GM18519 (cell line): ENCODE data around the gene TSPAN11.

Experiments used
- ATAC-seq: cut with Tn5 transposase; IDR thresholded peaks from one replicate; pipeline ENCODE4 v1.9.1; 2021; ENCODE audit warnings: mild to moderate bottlenecking, moderate library complexity; ENCODE audit not compliant: unreplicated experiment, low FRiP score

The TSPAN11 gene

DNA sequence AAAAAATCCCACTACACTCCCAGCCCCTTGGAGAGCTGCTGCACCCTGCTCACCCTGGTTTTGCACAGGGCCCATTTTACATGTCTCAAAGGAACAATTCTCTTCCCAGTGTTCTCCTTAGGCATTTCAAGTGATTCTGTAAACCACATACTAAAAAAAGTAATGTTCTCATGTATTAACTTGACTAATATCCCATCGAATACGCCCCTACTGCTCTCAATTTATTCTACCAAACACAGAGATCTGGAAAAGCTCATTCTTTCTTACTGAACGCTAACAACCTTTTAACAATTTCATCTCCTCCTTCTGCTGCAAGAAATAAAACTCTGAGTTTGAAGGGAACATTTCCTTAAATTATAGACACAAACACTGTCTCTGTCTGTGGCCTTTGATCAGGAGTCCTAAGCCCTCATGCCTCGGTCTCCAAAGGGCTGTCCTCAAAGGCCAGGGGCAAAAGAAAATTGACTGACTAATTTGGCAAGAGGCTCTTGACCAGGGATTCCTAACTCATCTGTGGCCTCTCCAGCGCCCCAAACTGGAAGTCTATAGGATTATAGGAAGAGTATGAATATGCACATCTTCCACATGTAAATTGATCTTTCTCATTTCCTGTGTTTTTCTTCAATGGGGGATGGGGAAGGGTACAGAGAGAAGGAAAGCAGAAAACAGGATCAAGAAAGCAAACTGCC, 17.1 kb upstream of the TSPAN11 start:
- ATAC-seq, result no peak

DNA sequence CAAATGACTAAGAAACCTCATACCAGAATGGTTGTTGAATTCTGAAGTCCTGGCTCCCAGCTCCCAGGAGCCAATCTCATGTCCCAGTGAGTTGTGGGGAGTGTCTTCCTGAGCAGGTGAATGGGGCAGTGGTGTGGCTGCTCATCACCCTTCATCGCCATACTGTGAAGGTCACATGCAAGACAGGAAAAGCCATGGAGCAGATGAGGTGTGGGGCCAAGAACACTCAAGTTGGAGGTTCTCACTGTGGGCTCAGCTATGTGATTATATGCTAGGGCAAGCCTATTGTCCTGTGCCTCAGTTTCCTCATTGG, 16.6 kb upstream of the TSPAN11 start:
- ATAC-seq, result no peak

DNA sequence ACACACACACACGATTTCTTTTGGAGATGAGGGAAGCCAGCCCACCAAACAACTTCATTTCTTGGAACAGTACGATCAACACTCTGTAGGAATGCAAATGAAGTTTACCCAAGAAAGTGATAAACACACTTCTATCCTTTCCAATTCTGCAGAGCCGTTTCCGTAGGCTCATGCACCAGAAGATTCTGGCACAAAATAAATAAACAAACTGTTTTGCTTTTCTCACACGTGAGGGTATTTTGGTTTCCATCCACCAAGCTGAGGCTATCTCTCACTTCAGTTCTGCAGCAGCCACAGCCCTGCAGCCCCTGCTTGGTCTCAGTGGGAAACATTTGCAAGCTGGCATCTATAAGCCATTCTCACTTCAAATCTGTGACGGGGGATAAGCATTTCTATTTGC, 15.3 kb upstream of the TSPAN11 start:
- no peak for ATAC-seq

GRCh38 chr12:30913323-30913722, 13.2 kb upstream of the TSPAN11 start:
- ATAC-seq, result peak; percentile 66

DNA sequence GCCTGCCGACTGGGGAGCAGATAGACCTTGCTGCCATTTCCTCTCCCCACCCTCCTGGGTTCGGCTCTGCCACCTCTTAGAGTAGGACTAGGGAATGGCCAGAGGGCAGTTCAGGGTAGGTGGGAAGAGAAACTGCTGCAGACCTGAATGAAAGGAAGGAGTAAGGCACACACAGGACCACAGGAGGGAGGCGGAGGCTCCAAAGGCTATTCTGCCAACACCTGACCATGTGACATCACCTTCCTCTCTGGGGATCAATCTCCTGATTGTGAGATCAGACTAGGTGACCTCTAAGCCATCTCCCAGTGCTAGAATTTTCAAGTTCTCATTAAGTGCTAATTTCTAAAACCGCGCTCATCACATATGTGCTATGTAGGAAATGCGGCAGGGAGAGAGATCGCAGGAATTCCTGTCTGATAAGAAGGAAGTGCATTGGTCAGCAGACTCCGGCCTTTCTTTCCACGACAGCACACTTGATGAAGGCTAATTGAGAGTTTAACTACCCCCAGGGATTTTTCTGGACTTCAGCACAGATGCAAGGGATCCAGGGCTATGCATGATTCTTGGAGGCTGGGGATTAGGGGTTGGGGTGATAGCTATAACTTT, 11.5 kb upstream of the TSPAN11 start:
- ATAC-seq, result no peak

- ATAC-seq, result no peak
These were observed 3.5 kb upstream of the TSPAN11 start for GRCh38 chr12:30923057-30923456.

GRCh38 chr12:30925607-30926242, 823 bp upstream of the TSPAN11 start:
- ATAC-seq, result no peak

DNA sequence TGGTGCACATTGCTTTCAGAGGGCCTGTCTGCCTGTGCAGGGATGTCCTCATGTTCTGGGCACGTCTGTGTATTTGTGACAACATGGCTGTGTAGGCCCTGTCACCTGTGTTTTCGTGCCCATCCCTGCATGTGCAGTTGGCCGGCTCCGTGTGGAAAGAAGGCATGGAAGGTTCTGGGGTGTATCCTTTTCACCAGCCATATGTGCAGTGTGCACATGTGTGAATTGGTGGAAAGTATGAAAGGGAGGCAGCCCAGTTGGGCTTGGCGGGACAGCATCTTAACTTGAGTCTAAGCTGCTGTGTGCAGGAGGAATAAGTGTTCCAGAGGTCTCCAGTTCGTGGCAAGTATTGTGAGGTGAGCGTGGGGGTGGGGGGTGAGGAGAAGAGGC, 669 bp downstream of the TSPAN11 start:
- no peak for ATAC-seq

- ATAC-seq, result no peak
These were observed 2.1 kb downstream of the TSPAN11 start for GRCh38 chr12:30928356-30929244.

DNA sequence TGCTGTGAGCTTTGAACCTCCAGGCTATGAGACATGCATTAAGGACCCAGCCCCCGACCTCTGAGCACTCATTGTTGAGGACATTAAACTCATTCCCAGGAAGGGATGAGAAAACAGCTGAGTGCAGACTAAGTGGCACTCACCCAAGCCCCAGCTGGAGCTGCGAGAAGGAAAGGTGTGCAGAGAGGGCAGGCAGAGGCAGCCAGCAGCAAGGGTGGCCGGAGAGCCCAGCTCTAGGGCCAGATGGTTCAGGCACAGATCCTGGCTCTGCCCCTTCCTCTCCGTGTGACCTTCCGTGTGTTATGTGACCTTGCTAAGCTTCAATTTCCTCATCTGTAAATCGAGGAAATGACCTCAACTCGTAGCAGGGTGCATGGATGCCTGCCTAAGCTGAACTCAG, 3.7 kb downstream of the TSPAN11 start:
- ATAC-seq, result no peak

GRCh38 chr12:30930641-30931040, 4.1 kb downstream of the TSPAN11 start:
- no peak for ATAC-seq

DNA sequence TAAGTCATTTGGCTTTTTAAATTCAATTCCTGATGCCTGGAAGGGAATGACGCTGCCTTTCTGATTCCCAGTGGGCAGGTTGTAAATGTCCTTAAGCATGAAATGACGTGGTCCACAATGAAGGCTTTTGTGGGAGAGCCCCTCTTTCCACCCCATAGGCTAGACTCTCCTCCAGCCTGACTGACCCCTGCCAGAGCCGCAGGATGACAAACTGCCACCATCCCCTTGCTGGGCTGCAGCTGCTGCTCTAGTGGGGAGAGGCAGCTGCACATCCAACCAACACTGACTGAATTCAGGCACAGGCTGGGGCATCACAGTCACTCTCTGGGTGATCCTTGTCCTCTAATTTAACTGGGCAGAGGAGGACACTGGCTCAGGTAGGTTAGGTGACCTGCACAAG, 6.3 kb downstream of the TSPAN11 start:
- ATAC-seq, result no peak

DNA sequence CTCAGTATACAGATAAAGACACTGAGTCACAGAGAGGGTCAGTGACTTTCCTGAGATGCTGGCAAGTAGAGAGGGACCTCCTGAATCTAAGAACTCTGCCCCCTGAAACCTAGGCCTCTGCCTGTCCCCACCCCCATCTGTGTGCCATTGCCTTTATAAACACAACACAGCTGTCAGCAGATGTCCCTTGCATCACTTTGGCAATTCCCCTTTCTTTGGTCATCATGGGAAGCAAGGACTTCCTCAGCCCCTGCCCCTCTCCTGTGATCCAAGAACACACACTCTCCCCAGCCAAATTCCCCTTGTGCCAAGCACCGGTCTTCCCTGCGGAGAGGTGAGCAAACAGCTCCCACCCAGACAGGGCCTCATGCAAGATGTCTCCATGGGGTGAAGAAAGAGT, 8.3 kb downstream of the TSPAN11 start:
- no peak for ATAC-seq

DNA sequence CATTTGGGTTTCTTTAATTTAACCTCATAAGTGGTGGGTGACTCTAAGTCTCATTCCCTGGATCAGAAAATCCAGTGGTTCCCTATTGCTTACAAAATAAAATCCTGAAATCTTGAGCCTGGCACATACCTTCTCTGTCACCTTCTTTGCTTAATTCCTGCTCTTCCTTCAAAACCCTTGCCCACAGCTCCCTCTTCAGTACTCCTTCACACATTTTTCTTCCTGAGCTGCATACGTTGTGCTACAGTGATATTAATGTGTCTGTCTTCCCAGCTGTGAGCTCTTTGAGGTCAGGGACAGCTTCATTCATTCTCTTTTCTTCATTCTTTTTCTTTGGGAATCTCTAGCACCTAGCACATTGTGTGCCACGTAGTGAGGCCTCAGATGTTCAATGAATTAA, 9.5 kb downstream of the TSPAN11 start:
- ATAC-seq, result no peak

GRCh38 chr12:30939234-30939633, 12.7 kb downstream of the TSPAN11 start:
- ATAC-seq, result no peak

DNA sequence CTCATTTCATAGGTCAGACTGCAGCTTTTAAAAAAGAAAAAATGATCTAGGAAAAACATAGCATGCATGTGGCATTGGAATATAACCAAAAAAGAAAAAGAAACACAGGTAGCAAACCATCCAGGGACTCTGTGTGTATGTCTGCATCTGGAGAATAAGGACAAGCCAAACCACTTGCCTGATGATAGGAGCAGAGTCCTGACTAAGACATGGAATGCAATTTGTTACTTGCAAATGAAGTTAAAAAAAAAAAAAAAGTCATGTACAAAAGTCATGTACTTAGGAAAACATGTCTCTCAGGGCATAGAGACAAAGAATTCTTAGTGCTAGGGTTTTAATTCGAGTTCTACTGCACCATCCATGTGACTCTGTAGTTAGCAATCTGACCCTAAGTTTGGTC, 15.9 kb downstream of the TSPAN11 start:
- no peak for ATAC-seq

- ATAC-seq, result no peak
These were observed 16.4 kb downstream of the TSPAN11 start for GRCh38 chr12:30942936-30943335.

GRCh38 chr12:30945443-30946164, 19.1 kb downstream of the TSPAN11 start:
- ATAC-seq, result no peak

- ATAC-seq, result no peak
These were observed 25.5 kb downstream of the TSPAN11 start for GRCh38 chr12:30952015-30952414.

DNA sequence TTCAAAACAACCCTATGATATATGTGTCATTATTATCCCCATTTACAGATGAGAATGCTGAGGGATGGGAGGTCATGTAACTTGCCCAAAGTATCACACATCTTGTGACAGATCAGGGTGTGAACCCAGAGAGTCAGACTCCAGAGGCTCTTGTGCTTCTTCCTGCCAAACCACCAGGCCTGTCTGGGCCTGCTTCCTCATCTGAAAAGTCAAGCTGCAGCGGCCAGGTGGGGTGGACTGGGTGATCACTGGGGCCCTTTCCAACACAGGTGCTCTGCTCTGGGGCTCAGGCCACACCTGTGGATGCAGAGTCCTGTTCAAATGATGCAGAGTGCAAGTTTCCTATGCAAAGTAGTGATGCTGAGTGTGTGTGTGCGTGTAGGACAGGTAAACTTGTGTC, 26.7 kb downstream of the TSPAN11 start:
- ATAC-seq, result no peak
